B cell (primary cell): ENCODE results near the gene SAMM50. TPM values are rescaled to one million over a fixed set of nuclear protein-coding genes. Genes with fewer than 3 reads are reported as not detected.

ENCODE experiments used
- ATAC-seq: fragments of 200-7000 bp; cut with Tn5 transposase; one replicate; pipeline ENCODE4 v1.10.0; 2021; ENCODE audit warnings: low read depth, mild to moderate bottlenecking, moderate number of reproducible peaks, moderate library complexity
- CTCF ChIA-PET: fragments of 350-600 bp; sonication (Branson Sonifier 250); formaldehyde crosslinking; loops from one replicate; lab custom pipeline; 2021; ENCODE audit warnings: antibody characterized with exemption, inconsistent platforms; lab: Charles Lee
- POLR2A ChIA-PET: fragments of 350-600 bp; sonication (Branson Sonifier 250); formaldehyde crosslinking; loops from one replicate; lab custom pipeline; 2021; ENCODE audit warnings: antibody characterized with exemption; lab: Charles Lee
- DNase-seq: peaks from one replicate; pipeline ENCODE4 v3.0.0; 2013
- H2AFZ ChIP-seq: 2 replicates; pipeline ENCODE4 v1.6.1; 2012; ENCODE audit warnings: mild to moderate bottlenecking, low read depth, low read length; ENCODE audit not compliant: insufficient read depth, poor library complexity, severe bottlenecking
- H3K27ac ChIP-seq, 2 donors: 1 replicate in 1 of 2; 2 replicates in 1 of 2; pipeline ENCODE4 v1.5.1; 2012 to 2013; ENCODE audit warnings: low read length in 2 of 2, mild to moderate bottlenecking in 2 of 2, moderate library complexity in 1 of 2
- H3K27me3 ChIP-seq, 4 experiments: fragments of 200-600 bp in 1 of 4; sonication (generic) in 1 of 4; replicated peaks in 1 of 4; 1 replicate in 2 of 4; 2 replicates in 2 of 4; pipeline versions ENCODE4 v1.6.1 to v1.7.0; 2013 to 2016; ENCODE audit warnings: low read length in 3 of 4, mild to moderate bottlenecking in 2 of 4, mixed read lengths in 1 of 4, moderate library complexity in 1 of 4; ENCODE audit not compliant: insufficient read depth in 4 of 4, control insufficient read depth in 3 of 4; ENCODE audit errors: control extremely low read depth in 1 of 4
- H3K36me3 ChIP-seq, 2 experiments: replicated peaks in 1 of 2; 1 replicate in 1 of 2; 2 replicates in 1 of 2; pipeline versions ENCODE4 v1.6.1 to v1.7.1; 2013; ENCODE audit warnings: low read length in 1 of 2; ENCODE audit not compliant: insufficient read depth in 2 of 2, control insufficient read depth in 1 of 2; ENCODE audit errors: control extremely low read depth in 1 of 2, extremely low read depth in 1 of 2
- H3K4me1 ChIP-seq, 2 donors: fragments of 200-600 bp in 1 of 2; sonication (generic) in 1 of 2; 1 replicate in 1 of 2; 2 replicates in 1 of 2; pipeline versions ENCODE4 v1.5.1 to v1.6.1; 2013 to 2017; ENCODE audit warnings: low read length in 2 of 2; ENCODE audit not compliant: control insufficient read depth in 2 of 2, insufficient read depth in 2 of 2
- H3K4me2 ChIP-seq: replicated peaks from 2 replicates; pipeline ENCODE3; 2012; ENCODE audit warnings: mild to moderate bottlenecking, low read depth, low read length; ENCODE audit not compliant: poor library complexity, severe bottlenecking
- H3K4me3 ChIP-seq, 5 experiments: fragments of 200-600 bp in 1 of 5; sonication (generic) in 1 of 5; 1 replicate in 3 of 5; 2 replicates in 2 of 5; pipeline versions ENCODE4 v1.5.1 to v1.7.0; 2011 to 2016; ENCODE audit warnings: low read length in 4 of 5, mild to moderate bottlenecking in 4 of 5, low read depth in 2 of 5, control low read depth in 1 of 5, moderate library complexity in 1 of 5; ENCODE audit not compliant: insufficient read depth in 1 of 5; ENCODE audit errors: control extremely low read depth in 1 of 5, extremely low read depth in 1 of 5
- H3K79me2 ChIP-seq: fragments of 200-600 bp; sonication (generic); one replicate; pipeline ENCODE4 v1.6.0; 2016; ENCODE audit warnings: low read length; ENCODE audit not compliant: control insufficient read depth, insufficient read depth
- H3K9ac ChIP-seq: fragments of 200-600 bp; sonication (generic); 2 replicates; pipeline ENCODE4 v1.6.1; 2017; ENCODE audit warnings: mild to moderate bottlenecking, low read length, moderate library complexity
- H3K9me3 ChIP-seq, 3 donors: one replicate each; pipeline versions ENCODE4 v1.6.1 to v1.7.1; 2013; ENCODE audit warnings: low read length in 2 of 3; ENCODE audit not compliant: control insufficient read depth in 2 of 3, insufficient read depth in 1 of 3; ENCODE audit errors: control extremely low read depth in 1 of 3
- H4K20me1 ChIP-seq: 2 replicates; pipeline ENCODE4 v1.6.0; 2012; ENCODE audit warnings: mild to moderate bottlenecking, low read length; ENCODE audit not compliant: insufficient read depth, control insufficient read depth, poor library complexity, severe bottlenecking
- H3K27ac Mint-ChIP-seq: one replicate; pipeline ENCODE4 v1.8.0; 2021; ENCODE audit warnings: mixed read lengths
- H3K27me3 Mint-ChIP-seq: one replicate; pipeline ENCODE4 v1.8.0; 2021; ENCODE audit warnings: mixed read lengths
- H3K4me1 Mint-ChIP-seq: one replicate; pipeline ENCODE4 v1.8.0; 2021; ENCODE audit warnings: mixed read lengths
- H3K4me3 Mint-ChIP-seq: one replicate; pipeline ENCODE4 v1.8.0; 2021; ENCODE audit warnings: mixed read lengths
- H3K9me3 Mint-ChIP-seq: one replicate; pipeline ENCODE4 v1.8.0; 2022; ENCODE audit warnings: mixed read lengths; ENCODE audit not compliant: insufficient read depth
- EZH2 ChIP-seq: IDR thresholded peaks from 2 replicates; pipeline ENCODE4 v1.6.1; 2012; ENCODE audit warnings: borderline replicate concordance, low read depth, mild to moderate bottlenecking, moderate library complexity, low read length; ENCODE audit not compliant: insufficient read depth, poor library complexity, severe bottlenecking
- WGBS: methylation state at CpG from one replicate; pipeline ENCODE4 v1.1.5; 2013; ENCODE audit warnings: missing lambda C conversion rate; ENCODE audit not compliant: insufficient coverage; 5-methylcytosine and 5-hydroxymethylcytosine counted together
- intact Hi-C: fragments of 100-400 bp; cut with micrococcal nuclease; formaldehyde crosslinking; loops from one replicate; pipeline ENCODE4 v1.10.0; 2022
- polyA plus RNA-seq: library from polyadenylated mRNA; depleted of rRNA; stranded (reverse); fragments of >200 nt; gene quantifications from 2 replicates; pipeline ENCODE4 v1.2.3, GENCODE V29; 2012
- total RNA-seq, 2 donors: library from RNA; stranded (reverse); fragments of 120-200 nt in 1 of 2; gene quantifications; 1 replicate in 1 of 2; 2 replicates in 1 of 2; pipeline versions ENCODE4 v1.2.3 to v1.2.4, GENCODE V29; 2013 to 2022
- TF ChIP-seq, protein P1 (sequence below): fragments of 200-600 bp; IDR thresholded peaks from one replicate; pipeline ENCODE4 v1.8.0; 2022; ENCODE audit warnings: antibody characterized with exemption, mild to moderate bottlenecking

The SAMM50 gene
- total and polyA plus RNA-seq, 2 donors (not counting 1 experiment from before 2014, with no cell fraction given), result 18.8 to 43.2 TPM

GRCh38 chr22:43931771-43932170 is 23.5 kb upstream of the SAMM50 start:
- no peak overlapping the region for H2AFZ ChIP-seq
- H3K79me2 ChIP-seq, result no peaks in the 10 kb centered on the region
- WGBS, result 90% methylated on average over 4 of the region's 4 CpGs
- H3K4me1 ChIP-seq, result no peaks in the 10 kb centered on the region
- Mint-ChIP-seq H3K4me3 (no peak overlapping the region), H3K27ac (no peak overlapping the region), H3K27me3 (peaks cover 46% of the 10 kb centered on the region), H3K4me1 (no peaks in the 10 kb centered on the region), H3K9me3 (no peaks in the 10 kb centered on the region)
- H3K4me2 ChIP-seq, result no peak overlapping the region
- ChIA-PET CTCF (no interaction called here), POLR2A (no interaction called here)
- peaks cover 0 to 3% (median under 1%) of the 10 kb centered on the region in 4 experiments for H3K27me3 ChIP-seq
- DNase-seq (no peak), ATAC-seq (no peak)
- intact Hi-C loops, result no loop called here
- H3K4me3 ChIP-seq, result no peak overlapping the region
- H4K20me1 ChIP-seq, result no peaks in the 10 kb centered on the region
- H3K36me3 ChIP-seq, result no peaks in the 10 kb centered on the region
- no peak overlapping the region for H3K9ac ChIP-seq
- no peak overlapping the region for H3K27ac ChIP-seq
- TF ChIP-seq, protein P1, sequence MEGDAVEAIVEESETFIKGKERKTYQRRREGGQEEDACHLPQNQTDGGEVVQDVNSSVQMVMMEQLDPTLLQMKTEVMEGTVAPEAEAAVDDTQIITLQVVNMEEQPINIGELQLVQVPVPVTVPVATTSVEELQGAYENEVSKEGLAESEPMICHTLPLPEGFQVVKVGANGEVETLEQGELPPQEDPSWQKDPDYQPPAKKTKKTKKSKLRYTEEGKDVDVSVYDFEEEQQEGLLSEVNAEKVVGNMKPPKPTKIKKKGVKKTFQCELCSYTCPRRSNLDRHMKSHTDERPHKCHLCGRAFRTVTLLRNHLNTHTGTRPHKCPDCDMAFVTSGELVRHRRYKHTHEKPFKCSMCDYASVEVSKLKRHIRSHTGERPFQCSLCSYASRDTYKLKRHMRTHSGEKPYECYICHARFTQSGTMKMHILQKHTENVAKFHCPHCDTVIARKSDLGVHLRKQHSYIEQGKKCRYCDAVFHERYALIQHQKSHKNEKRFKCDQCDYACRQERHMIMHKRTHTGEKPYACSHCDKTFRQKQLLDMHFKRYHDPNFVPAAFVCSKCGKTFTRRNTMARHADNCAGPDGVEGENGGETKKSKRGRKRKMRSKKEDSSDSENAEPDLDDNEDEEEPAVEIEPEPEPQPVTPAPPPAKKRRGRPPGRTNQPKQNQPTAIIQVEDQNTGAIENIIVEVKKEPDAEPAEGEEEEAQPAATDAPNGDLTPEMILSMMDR, result no peak
- no peak for TF ChIP-seq EZH2
- no peaks in the 10 kb centered on the region for H3K9me3 ChIP-seq

DNA sequence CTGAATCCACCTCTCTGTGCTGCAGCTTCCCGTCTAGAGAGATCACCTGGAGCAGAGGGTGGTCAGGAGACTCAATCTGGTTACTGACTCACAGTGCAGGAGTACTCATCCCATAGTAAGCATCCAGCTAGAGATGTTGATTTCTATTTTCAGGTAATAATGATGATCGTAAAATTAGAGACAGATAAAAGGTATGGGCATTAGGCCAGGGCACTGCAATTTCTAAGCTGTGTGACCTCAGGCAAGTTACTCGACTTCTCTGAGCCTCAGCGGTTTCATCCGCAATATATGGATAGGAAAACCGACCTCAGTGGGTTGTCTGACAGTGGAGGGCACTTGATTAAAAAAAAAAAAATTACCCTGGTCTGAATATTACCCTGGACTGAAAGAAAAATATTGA is 13.8 kb upstream of the SAMM50 start:
- Histone ChIP-seq H3K36me3 (no peaks in the 10 kb centered on the region), H3K27ac (no peak overlapping the region), H3K9ac (no peak overlapping the region), H3K4me3 (no peak overlapping the region), H3K9me3 (peaks cover 0 to 3% (median 0%) of the 10 kb centered on the region in 3 donors), H3K27me3 (peaks cover 0 to 5% (median 0%) of the 10 kb centered on the region in 4 experiments), H4K20me1 (no peaks in the 10 kb centered on the region), H3K79me2 (no peaks in the 10 kb centered on the region), H3K4me2 (no peak overlapping the region), H2AFZ (no peak overlapping the region), H3K4me1 (peaks cover 0 to 4% of the 10 kb centered on the region in 2 donors)
- no peak overlapping the region for H3K27ac Mint-ChIP-seq
- ChIA-PET POLR2A (no interaction called here), CTCF (interaction anchor here (0.5 kb wide), 1 partner anchor 63 kb away, joined by 6 read pairs; no protein-coding TSS in a partner anchor)
- ATAC-seq, result no peak
- H3K9me3 Mint-ChIP-seq, result peaks cover 4% of the 10 kb centered on the region
- intact Hi-C loops, result no loop called here
- peaks cover 22% of the 10 kb centered on the region for H3K27me3 Mint-ChIP-seq
- no peak for TF ChIP-seq EZH2
- TF ChIP-seq, protein P1, result no peak
- H3K4me3 Mint-ChIP-seq, result no peak overlapping the region
- DNase-seq, result no peak
- no peaks in the 10 kb centered on the region for H3K4me1 Mint-ChIP-seq
- WGBS, result 93% methylated on average over 4 of the region's 6 CpGs
